Stimulated activated CD4-positive, alpha-beta T cell treated with anti-CD3 and anti-CD28 coated beads, TNF-alpha, amount 100 ng/mL, for 48 hours (primary cell): ENCODE measurements around the gene LRMDA.
"Not testable (repeated sequence)": the region's sequence is repeated elsewhere in the genome, so short reads cannot be mapped to it uniquely, and the experiment has no call there.

Experiments used
- DNase-seq, 3 donors: peaks; one replicate each; pipeline ENCODE4 v3.0.0-alpha.2; 2020; ENCODE audit warnings: low read depth in 3 of 3

LRMDA gene

GRCh38 chr10:76045174-76045573 is 613.8 kb downstream of the LRMDA start:
- DNase-seq = no peak

GRCh38 chr10:76047521-76047920 is 616.1 kb downstream of the LRMDA start:
- no peak for DNase-seq

GRCh38 chr10:76049581-76050290 is 618.3 kb downstream of the LRMDA start:
- DNase-seq = no peak

GRCh38 chr10:76050291-76050625 is 618.8 kb downstream of the LRMDA start:
- no peak for DNase-seq

GRCh38 chr10:76051007-76051936 is 619.8 kb downstream of the LRMDA start:
- no peak for DNase-seq

- no peak for DNase-seq
Measured at GRCh38 chr10:76052682-76053503, 621.5 kb downstream of the LRMDA start.

- DNase-seq = no peak
Measured at GRCh38 chr10:76055466-76055865, 624.0 kb downstream of the LRMDA start.

GRCh38 chr10:76055963-76056362 is 624.5 kb downstream of the LRMDA start:
- DNase-seq = no peak

GRCh38 chr10:76060993-76061392 is 629.6 kb downstream of the LRMDA start:
- not testable (repeated sequence) for DNase-seq

- DNase-seq = no peak
Measured at GRCh38 chr10:76066457-76066856, 635.0 kb downstream of the LRMDA start.

- DNase-seq = no peak
Measured at GRCh38 chr10:76067447-76067846, 636.0 kb downstream of the LRMDA start.

GRCh38 chr10:76068856-76069255 is 637.4 kb downstream of the LRMDA start:
- DNase-seq = no peak

- no peak for DNase-seq
Measured at GRCh38 chr10:76070916-76071315, 639.5 kb downstream of the LRMDA start.

- DNase-seq = no peak
Measured at GRCh38 chr10:76071653-76072365, 640.4 kb downstream of the LRMDA start.

GRCh38 chr10:76072384-76072783 is 641.0 kb downstream of the LRMDA start:
- DNase-seq = no peak

GRCh38 chr10:76073524-76073923 is 642.1 kb downstream of the LRMDA start:
- DNase-seq = no peak

- DNase-seq = no peak
Measured at GRCh38 chr10:76074659-76075058, 643.2 kb downstream of the LRMDA start.

GRCh38 chr10:76080451-76080850 is 649.0 kb downstream of the LRMDA start:
- DNase-seq = no peak

- no peak for DNase-seq
Measured at GRCh38 chr10:76080991-76081390, 649.6 kb downstream of the LRMDA start.

GRCh38 chr10:76082232-76082631 is 650.8 kb downstream of the LRMDA start:
- no peak for DNase-seq

- DNase-seq = no peak
Measured at GRCh38 chr10:76082956-76083355, 651.5 kb downstream of the LRMDA start.
